ENCODE measurements around the gene WSCD1.

Gene WSCD1

GRCh38 chr17:6064868-6065267 is 5.3 kb upstream of the WSCD1 start:
- no peaks in the 10 kb centered on the region for H3K27me3 ChIP-seq (ENCODE audit: control insufficient read depth, low read length)
- H3K4me3 ChIP-seq (ENCODE audit: low read length), result no peak overlapping the region
- H3K27ac ChIP-seq (ENCODE audit: low read depth, low read length), result no peak overlapping the region
- no peaks in the 10 kb centered on the region for H4K20me1 ChIP-seq (ENCODE audit: control insufficient read depth, insufficient read depth, low read depth, low read length)
- no peaks in the 10 kb centered on the region for H3K9me3 ChIP-seq (ENCODE audit: control insufficient read depth, insufficient read depth, low read length)
- no peaks in the 10 kb centered on the region for H3F3A ChIP-seq (ENCODE audit: control insufficient read depth, insufficient read depth)
- no peaks in the 10 kb centered on the region for H3K9me2 ChIP-seq (replicated peaks; ENCODE audit: control insufficient read depth, low read length)
- H3K36me3 ChIP-seq (ENCODE audit: control insufficient read depth, low read length), result no peaks in the 10 kb centered on the region
- no peak for TF ChIP-seq EZH2phosphoT487 (IDR thresholded peaks at IDR 0.05; ENCODE audit: borderline replicate concordance, low read length)
- TF ChIP-seq CTCF (IDR thresholded peaks at IDR 0.05; ENCODE audit: low read depth, low read length, poor library complexity, severe bottlenecking), result no peak
- H3K4me1 ChIP-seq (ENCODE audit: control insufficient read depth, low read length), result no peaks in the 10 kb centered on the region
- H3K4me2 ChIP-seq (ENCODE audit: low read length), result no peak overlapping the region
- no peaks in the 10 kb centered on the region for H3K79me2 ChIP-seq (ENCODE audit: control insufficient read depth, low read length)

DNA sequence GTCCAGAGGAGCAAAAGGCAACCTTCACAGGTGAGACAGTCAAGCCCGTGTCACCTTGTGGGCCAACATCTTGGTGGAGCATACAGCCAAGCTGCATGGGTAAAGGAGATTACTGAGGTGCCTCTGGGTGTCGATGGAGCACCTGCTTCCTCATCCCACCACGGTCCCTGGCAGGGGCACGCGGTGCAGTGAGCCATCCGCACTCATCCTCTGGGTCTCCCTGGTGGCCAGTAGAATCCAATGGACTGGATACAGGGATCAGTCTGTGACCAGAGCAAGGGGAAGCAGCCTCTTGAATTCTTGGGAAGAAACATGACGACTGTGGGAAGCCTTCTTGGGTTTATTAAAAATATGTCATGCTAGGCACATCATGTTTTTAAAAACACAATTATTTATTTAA is 4.8 kb upstream of the WSCD1 start:
- Histone ChIP-seq H3F3A (ENCODE audit: control insufficient read depth, insufficient read depth) (no peaks in the 10 kb centered on the region), H3K9me3 (ENCODE audit: control insufficient read depth, insufficient read depth, low read length) (no peaks in the 10 kb centered on the region), H4K20me1 (ENCODE audit: control insufficient read depth, insufficient read depth, low read depth, low read length) (no peaks in the 10 kb centered on the region), H3K36me3 (ENCODE audit: control insufficient read depth, low read length) (no peaks in the 10 kb centered on the region), H3K79me2 (ENCODE audit: control insufficient read depth, low read length) (no peaks in the 10 kb centered on the region), H3K4me3 (ENCODE audit: low read length) (no peak overlapping the region), H3K27ac (ENCODE audit: low read depth, low read length) (no peak overlapping the region), H3K4me1 (ENCODE audit: control insufficient read depth, low read length) (no peaks in the 10 kb centered on the region), H3K27me3 (ENCODE audit: control insufficient read depth, low read length) (no peaks in the 10 kb centered on the region), H3K4me2 (ENCODE audit: low read length) (no peak overlapping the region), H3K9me2 (replicated peaks; ENCODE audit: control insufficient read depth, low read length) (no peaks in the 10 kb centered on the region)
- no peak for TF ChIP-seq CTCF (IDR thresholded peaks at IDR 0.05; ENCODE audit: low read depth, low read length, poor library complexity, severe bottlenecking)
- no peak for TF ChIP-seq EZH2phosphoT487 (IDR thresholded peaks at IDR 0.05; ENCODE audit: borderline replicate concordance, low read length)

DNA sequence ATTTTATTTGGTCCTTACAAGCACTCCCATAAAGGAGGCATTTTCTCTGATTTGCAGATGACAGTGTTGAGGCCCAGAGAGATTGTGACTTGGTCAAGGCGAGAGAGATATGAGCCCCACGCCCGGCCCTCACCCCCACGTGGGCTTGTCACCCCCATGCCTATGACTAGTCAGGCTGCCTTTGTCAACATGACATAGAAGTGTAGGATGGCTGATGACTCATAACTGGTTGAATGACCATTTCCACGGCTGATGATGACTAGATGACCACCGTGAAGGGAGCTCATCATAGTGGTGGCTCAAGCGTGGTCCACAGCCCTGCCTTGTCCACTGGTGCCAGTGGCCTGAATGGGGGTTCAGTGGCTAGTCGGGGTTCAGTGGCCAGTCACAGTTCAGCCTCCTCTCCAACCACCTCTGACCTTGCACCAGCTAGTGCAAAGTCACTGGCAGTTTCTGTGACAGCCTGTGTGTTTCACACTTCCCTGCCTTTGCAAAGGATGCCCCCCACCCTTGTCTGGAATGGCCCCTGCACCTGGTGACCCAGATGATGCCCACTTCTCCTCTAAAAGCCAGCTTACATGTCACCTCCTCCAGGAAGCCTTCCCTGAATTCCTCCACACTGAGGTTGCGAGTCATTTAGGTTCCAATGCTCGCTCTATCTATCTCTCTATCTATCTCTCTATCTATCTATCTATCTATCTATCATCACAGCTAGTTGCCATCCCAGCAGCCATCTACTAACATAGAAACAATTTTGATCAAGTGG is 3.8 kb upstream of the WSCD1 start:
- Histone ChIP-seq H3F3A (ENCODE audit: control insufficient read depth, insufficient read depth) (no peaks in the 10 kb centered on the region), H4K20me1 (ENCODE audit: control insufficient read depth, insufficient read depth, low read depth, low read length) (no peaks in the 10 kb centered on the region), H3K36me3 (ENCODE audit: control insufficient read depth, low read length) (no peaks in the 10 kb centered on the region)

More for the DNA sequence above, 3.8 kb upstream of the WSCD1 start:
- Histone ChIP-seq H3K79me2 (ENCODE audit: control insufficient read depth, low read length) (no peaks in the 10 kb centered on the region), H3K27ac (ENCODE audit: low read depth, low read length) (no peak overlapping the region), H3K4me3 (ENCODE audit: low read length) (no peak overlapping the region), H3K4me1 (ENCODE audit: control insufficient read depth, low read length) (no peaks in the 10 kb centered on the region), H3K27me3 (ENCODE audit: control insufficient read depth, low read length) (no peaks in the 10 kb centered on the region), H3K4me2 (ENCODE audit: low read length) (no peak overlapping the region), H3K9me2 (replicated peaks; ENCODE audit: control insufficient read depth, low read length) (no peaks in the 10 kb centered on the region), H3K9me3 (ENCODE audit: control insufficient read depth, insufficient read depth, low read length) (no peaks in the 10 kb centered on the region)
- TF ChIP-seq CTCF (IDR thresholded peaks at IDR 0.05; ENCODE audit: low read depth, low read length, poor library complexity, severe bottlenecking) (no peak), EZH2phosphoT487 (IDR thresholded peaks at IDR 0.05; ENCODE audit: borderline replicate concordance, low read length) (no peak)

Data from DOHH2 (cell line).